ENCODE results near the gene AQR.

GRCh38 chr15:34976073-34976472, 6.5 kb upstream of the AQR start:
- TF ChIP-seq CTCF (IDR thresholded peaks at IDR 0.05) (no peak), POLR2A (IDR thresholded peaks at IDR 0.05) (no peak), EP300 (IDR thresholded peaks at IDR 0.05) (no peak)
